ENCODE results near the gene AFF3. TPM values are rescaled to one million over a fixed set of nuclear protein-coding genes. Genes with fewer than 3 reads are reported as not detected.

AFF3 gene
- total RNA-seq, 1 experiment from 2014 or later: not detected

DNA sequence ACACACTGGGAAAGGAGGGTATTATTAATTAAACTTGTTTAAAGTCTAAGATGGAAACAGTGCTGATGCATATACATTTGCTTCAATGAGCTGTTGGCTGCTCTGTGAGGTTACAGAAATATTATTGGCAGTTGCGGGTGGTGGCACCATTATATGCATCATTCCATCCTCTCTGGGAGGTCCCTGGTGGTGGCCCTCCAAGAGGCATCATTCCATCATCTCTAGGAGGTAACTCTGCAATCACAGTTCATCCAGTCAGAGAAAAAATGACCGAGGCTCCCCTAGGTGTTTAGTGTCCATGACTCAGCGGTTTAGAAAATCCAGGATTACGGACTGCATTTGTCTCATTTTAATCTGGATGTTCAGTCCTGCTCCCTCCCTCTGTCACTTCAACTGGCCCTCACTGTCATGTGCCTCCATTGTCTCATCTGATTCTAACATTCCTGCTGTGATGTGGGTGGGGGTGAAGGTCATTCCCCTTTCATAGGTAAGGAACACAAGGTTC, 15.4 kb downstream of the AFF3 start:
- Histone ChIP-seq H2AFZ (no peak overlapping the region), H4K20me1 (ENCODE audit: insufficient read depth) (no peaks in the 10 kb centered on the region), H3K9me3 (ENCODE audit: insufficient read depth, low read depth) (peaks cover 4% of the 10 kb centered on the region; the same call in 1 of the 2 replicates), H3K27me3 (ENCODE audit: insufficient read depth, low read depth) (peaks cover 69% of the 10 kb centered on the region), H3K4me1 (replicated peaks; ENCODE audit: insufficient read depth) (no peaks in the 10 kb centered on the region), H3F3A (ENCODE audit: insufficient read depth, low read depth) (no peaks in the 10 kb centered on the region), H3K36me3 (ENCODE audit: low read depth) (no peaks in the 10 kb centered on the region), H3K4me3 (no peak overlapping the region), H3K79me2 (ENCODE audit: low read depth) (no peaks in the 10 kb centered on the region), H3K9me2 (ENCODE audit: insufficient read depth) (no peaks in the 10 kb centered on the region), H3K27ac (no peak overlapping the region), H3K4me2 (no peak overlapping the region)
- POLR2A ChIA-PET (ENCODE audit: unreplicated experiment): no interaction called here
- intact Hi-C loops (cut with micrococcal nuclease; ENCODE audit: unreplicated experiment): no loop called here
- CTCF ChIA-PET: no interaction called here
- no peak for DNase-seq
- no TSS peak for BruUV-seq (replicated peaks)
- TF ChIP-seq, protein P1, sequence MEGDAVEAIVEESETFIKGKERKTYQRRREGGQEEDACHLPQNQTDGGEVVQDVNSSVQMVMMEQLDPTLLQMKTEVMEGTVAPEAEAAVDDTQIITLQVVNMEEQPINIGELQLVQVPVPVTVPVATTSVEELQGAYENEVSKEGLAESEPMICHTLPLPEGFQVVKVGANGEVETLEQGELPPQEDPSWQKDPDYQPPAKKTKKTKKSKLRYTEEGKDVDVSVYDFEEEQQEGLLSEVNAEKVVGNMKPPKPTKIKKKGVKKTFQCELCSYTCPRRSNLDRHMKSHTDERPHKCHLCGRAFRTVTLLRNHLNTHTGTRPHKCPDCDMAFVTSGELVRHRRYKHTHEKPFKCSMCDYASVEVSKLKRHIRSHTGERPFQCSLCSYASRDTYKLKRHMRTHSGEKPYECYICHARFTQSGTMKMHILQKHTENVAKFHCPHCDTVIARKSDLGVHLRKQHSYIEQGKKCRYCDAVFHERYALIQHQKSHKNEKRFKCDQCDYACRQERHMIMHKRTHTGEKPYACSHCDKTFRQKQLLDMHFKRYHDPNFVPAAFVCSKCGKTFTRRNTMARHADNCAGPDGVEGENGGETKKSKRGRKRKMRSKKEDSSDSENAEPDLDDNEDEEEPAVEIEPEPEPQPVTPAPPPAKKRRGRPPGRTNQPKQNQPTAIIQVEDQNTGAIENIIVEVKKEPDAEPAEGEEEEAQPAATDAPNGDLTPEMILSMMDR (conservative IDR thresholded peaks at IDR 0.05): no peak
- no peak for TF ChIP-seq EZH2 (IDR thresholded peaks at IDR 0.05; ENCODE audit: low read depth)

DNA sequence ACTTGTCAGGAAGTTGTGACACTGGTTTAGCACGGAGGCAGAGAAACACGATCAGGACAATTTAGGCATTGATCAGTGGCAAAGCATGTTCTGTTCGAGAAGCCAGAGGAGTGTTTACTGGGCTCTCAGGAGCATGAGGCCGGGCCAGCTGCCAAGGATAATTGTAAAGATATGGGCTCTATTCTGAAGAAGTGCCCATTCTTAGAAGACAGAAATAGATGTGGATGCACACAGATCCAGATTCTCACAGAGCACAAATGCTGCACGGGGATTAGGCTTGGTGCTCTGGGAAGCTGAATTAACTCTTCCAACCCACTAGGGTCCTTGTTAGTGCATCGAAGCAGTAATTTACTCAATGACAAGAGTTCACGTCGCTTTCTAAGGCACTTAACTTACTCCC, 16.2 kb downstream of the AFF3 start:
- Histone ChIP-seq H3K36me3 (ENCODE audit: low read depth) (no peaks in the 10 kb centered on the region), H3K27me3 (ENCODE audit: insufficient read depth, low read depth) (peaks cover 63% of the 10 kb centered on the region), H3F3A (ENCODE audit: insufficient read depth, low read depth) (no peaks in the 10 kb centered on the region), H3K4me2 (no peak overlapping the region), H3K79me2 (ENCODE audit: low read depth) (no peaks in the 10 kb centered on the region), H3K27ac (no peak overlapping the region), H3K9me2 (ENCODE audit: insufficient read depth) (no peaks in the 10 kb centered on the region), H3K4me3 (no peak overlapping the region), H3K4me1 (replicated peaks; ENCODE audit: insufficient read depth) (no peaks in the 10 kb centered on the region), H4K20me1 (ENCODE audit: insufficient read depth) (no peaks in the 10 kb centered on the region), H2AFZ (no peak overlapping the region), H3K9me3 (ENCODE audit: insufficient read depth, low read depth) (peaks cover 4% of the 10 kb centered on the region; the same call in 1 of the 2 replicates)
- intact Hi-C loops (cut with micrococcal nuclease; ENCODE audit: unreplicated experiment): no loop called here
- no peak for DNase-seq
- no TSS peak for BruUV-seq (replicated peaks)
- POLR2A ChIA-PET (ENCODE audit: unreplicated experiment): no interaction called here
- CTCF ChIA-PET: no interaction called here
- TF ChIP-seq, protein P1 (conservative IDR thresholded peaks at IDR 0.05): no peak
- no peak for TF ChIP-seq EZH2 (IDR thresholded peaks at IDR 0.05; ENCODE audit: low read depth)

- intact Hi-C loops (cut with micrococcal nuclease; ENCODE audit: unreplicated experiment): no loop called here
- Histone ChIP-seq H3K36me3 (ENCODE audit: low read depth) (no peaks in the 10 kb centered on the region), H4K20me1 (ENCODE audit: insufficient read depth) (no peaks in the 10 kb centered on the region), H3K4me1 (replicated peaks; ENCODE audit: insufficient read depth) (no peaks in the 10 kb centered on the region), H2AFZ (no peak overlapping the region), H3K9me2 (ENCODE audit: insufficient read depth) (no peaks in the 10 kb centered on the region), H3K9me3 (ENCODE audit: insufficient read depth, low read depth) (peaks cover 4% of the 10 kb centered on the region; the same call in 1 of the 2 replicates), H3K27me3 (ENCODE audit: insufficient read depth, low read depth) (peaks cover 63% of the 10 kb centered on the region), H3K4me3 (no peak overlapping the region), H3F3A (ENCODE audit: insufficient read depth, low read depth) (no peaks in the 10 kb centered on the region), H3K79me2 (ENCODE audit: low read depth) (no peaks in the 10 kb centered on the region), H3K27ac (no peak overlapping the region), H3K4me2 (no peak overlapping the region)
- DNase-seq: no peak
- ChIA-PET CTCF (no interaction called here), POLR2A (ENCODE audit: unreplicated experiment) (no interaction called here)
- TF ChIP-seq EZH2 (IDR thresholded peaks at IDR 0.05; ENCODE audit: low read depth): no peak
- TF ChIP-seq, protein P1 (conservative IDR thresholded peaks at IDR 0.05): no peak
- no TSS peak for BruUV-seq (replicated peaks)
Measured at GRCh38 chr2:100125626-100126025, 16.8 kb downstream of the AFF3 start.

All from PC-9 (cell line).